Breast epithelium (tissue), 4 donors: ENCODE results near the gene ITGB1BP1. TPM values are rescaled to one million over a fixed set of nuclear protein-coding genes. Genes with fewer than 3 reads are reported as not detected.

ENCODE experiments used
- DNase-seq, 2 donors: peaks; one replicate each; pipeline ENCODE4 v3.0.0-alpha.2; 2019; ENCODE audit warnings: low spot score in 2 of 2
- H3K27ac ChIP-seq, 2 donors: fragments of 200-600 bp; sonication (generic) in 1 of 2; one replicate each; pipeline ENCODE4 v1.5.1; 2016 to 2019; ENCODE audit warnings: mild to moderate bottlenecking in 1 of 2
- H3K27me3 ChIP-seq, 2 donors: fragments of 200-600 bp; sonication (generic) in 1 of 2; one replicate each; pipeline versions ENCODE4 v1.5.1 to v1.6.0; 2017 to 2019; ENCODE audit warnings: control low read depth in 1 of 2, mild to moderate bottlenecking in 1 of 2
- H3K36me3 ChIP-seq: fragments of 200-600 bp; one replicate; pipeline ENCODE4 v1.5.1; 2019
- H3K4me1 ChIP-seq, 2 donors: fragments of 200-600 bp; sonication (generic); one replicate each; pipeline ENCODE4 v1.5.1; 2016 to 2019; ENCODE audit warnings: control low read depth in 1 of 2
- H3K4me3 ChIP-seq, 3 donors: fragments of 200-600 bp; sonication (generic); 1 replicate in 2 of 3; 2 replicates in 1 of 3; pipeline ENCODE4 v1.5.1; 2016 to 2019; ENCODE audit warnings: mild to moderate bottlenecking in 3 of 3, moderate library complexity in 2 of 3
- H3K9me3 ChIP-seq, 2 donors: fragments of 200-600 bp; sonication (generic) in 1 of 2; one replicate each; pipeline ENCODE4 v1.5.1; 2016 to 2019; ENCODE audit warnings: control low read depth in 1 of 2
- POLR2A ChIP-seq: fragments of 450-650 bp; IDR thresholded peaks from one replicate; pipeline ENCODE4 v1.6.1; 2016; ENCODE audit warnings: antibody characterized with exemption, mild to moderate bottlenecking, moderate library complexity
- POLR2AphosphoS5 ChIP-seq, 3 donors: sonication (generic); formaldehyde crosslinking; IDR thresholded peaks; one replicate each; pipeline ENCODE4 v1.6.1; 2017; ENCODE audit warnings: antibody characterized with exemption in 3 of 3
- intact Hi-C: fragments of 100-400 bp; cut with DNase I; formaldehyde crosslinking; loops from one replicate; pipeline ENCODE4 v1.15.1; 2023; ENCODE audit warnings: low total_unique reads
- total RNA-seq, 3 donors: library from RNA; depleted of rRNA; stranded (reverse); fragments of >200 nt; gene quantifications; one replicate each; pipeline ENCODE4 v1.1.0, GENCODE V29; 2016
- TF ChIP-seq, protein P1 (sequence below), 3 donors: fragments of 450-650 bp; IDR thresholded peaks; one replicate each; pipeline ENCODE4 v1.5.1; 2016 to 2017; ENCODE audit warnings: antibody characterized with exemption in 3 of 3, mild to moderate bottlenecking in 3 of 3, moderate library complexity in 3 of 3

Gene ITGB1BP1
- total RNA-seq, 3 donors from 2014 or later: 35.7 to 271 (median 63.3) TPM

DNA sequence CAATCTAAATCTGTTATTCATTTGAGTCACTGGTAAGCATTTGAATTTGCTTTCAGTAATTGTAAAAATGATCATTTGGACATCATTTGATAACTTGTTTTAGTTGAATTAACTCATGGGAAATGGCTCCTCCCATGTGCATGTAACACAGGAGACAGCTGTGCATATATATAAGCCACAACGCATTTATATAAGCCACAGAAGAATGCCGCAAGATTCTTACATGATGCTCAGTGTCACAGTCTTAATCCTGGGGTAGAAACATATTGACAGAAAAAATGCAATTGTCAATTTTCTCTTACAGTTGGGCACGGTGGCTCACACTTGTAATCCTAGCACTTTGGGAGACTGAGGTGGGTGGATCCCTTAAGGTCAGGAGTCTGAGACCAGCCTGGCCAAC lies 37.8 kb upstream of the ITGB1BP1 start:
- intact Hi-C loops: no loop called here
- H3K27me3 ChIP-seq: no peaks in the 10 kb centered on the region

DNA sequence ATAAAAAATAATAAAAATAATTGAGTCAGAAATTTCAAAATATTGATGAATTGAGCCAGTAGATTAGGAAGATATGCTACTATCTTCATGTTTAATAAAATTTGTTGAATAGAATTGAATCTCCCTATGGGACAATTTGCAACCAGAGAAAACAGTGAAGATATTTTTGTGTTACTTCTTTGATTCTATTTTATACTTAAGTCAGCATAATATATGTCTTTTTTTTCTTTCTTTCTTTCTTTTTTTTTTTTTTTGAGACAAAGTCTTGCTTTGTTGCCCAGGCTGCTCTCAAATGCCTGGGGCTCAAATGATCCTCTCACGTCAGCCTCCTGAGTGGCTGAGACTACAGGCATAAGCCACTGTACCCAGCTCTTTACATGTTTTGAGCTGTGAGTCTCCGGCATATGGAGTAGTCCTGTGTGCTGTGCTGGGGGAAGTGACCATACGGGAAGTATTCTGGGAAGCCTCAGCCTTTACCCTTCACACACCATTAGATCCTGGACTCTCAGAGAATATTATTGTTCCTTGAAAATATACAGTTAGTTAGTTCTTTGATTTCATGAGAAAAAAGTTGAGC lies 37.2 kb upstream of the ITGB1BP1 start:
- H3K4me3 ChIP-seq: no peak overlapping the region
- H3K36me3 ChIP-seq: peaks cover 3% of the 10 kb centered on the region
- no peaks in the 10 kb centered on the region for H3K4me1 ChIP-seq
- TF ChIP-seq POLR2A (no peak), POLR2AphosphoS5 (IDR thresholded peaks at IDR 0.05) (no peak)
- TF ChIP-seq, protein P1, sequence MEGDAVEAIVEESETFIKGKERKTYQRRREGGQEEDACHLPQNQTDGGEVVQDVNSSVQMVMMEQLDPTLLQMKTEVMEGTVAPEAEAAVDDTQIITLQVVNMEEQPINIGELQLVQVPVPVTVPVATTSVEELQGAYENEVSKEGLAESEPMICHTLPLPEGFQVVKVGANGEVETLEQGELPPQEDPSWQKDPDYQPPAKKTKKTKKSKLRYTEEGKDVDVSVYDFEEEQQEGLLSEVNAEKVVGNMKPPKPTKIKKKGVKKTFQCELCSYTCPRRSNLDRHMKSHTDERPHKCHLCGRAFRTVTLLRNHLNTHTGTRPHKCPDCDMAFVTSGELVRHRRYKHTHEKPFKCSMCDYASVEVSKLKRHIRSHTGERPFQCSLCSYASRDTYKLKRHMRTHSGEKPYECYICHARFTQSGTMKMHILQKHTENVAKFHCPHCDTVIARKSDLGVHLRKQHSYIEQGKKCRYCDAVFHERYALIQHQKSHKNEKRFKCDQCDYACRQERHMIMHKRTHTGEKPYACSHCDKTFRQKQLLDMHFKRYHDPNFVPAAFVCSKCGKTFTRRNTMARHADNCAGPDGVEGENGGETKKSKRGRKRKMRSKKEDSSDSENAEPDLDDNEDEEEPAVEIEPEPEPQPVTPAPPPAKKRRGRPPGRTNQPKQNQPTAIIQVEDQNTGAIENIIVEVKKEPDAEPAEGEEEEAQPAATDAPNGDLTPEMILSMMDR (IDR thresholded peaks at IDR 0.05): no peak
- no peaks in the 10 kb centered on the region for H3K27me3 ChIP-seq
- intact Hi-C loops: no loop called here
- H3K27ac ChIP-seq: no peak overlapping the region
- no peaks in the 10 kb centered on the region for H3K9me3 ChIP-seq
- DNase-seq: no peak

More for the DNA sequence above, 37.8 kb upstream of the ITGB1BP1 start:
- Histone ChIP-seq H3K27ac (no peak overlapping the region), H3K36me3 (peaks cover 3% of the 10 kb centered on the region), H3K9me3 (no peaks in the 10 kb centered on the region), H3K4me3 (no peak overlapping the region), H3K4me1 (no peaks in the 10 kb centered on the region)
- no peak for DNase-seq
- TF ChIP-seq POLR2AphosphoS5 (IDR thresholded peaks at IDR 0.05) (no peak), POLR2A (no peak)
- TF ChIP-seq, protein P1 (IDR thresholded peaks at IDR 0.05): no peak

DNA sequence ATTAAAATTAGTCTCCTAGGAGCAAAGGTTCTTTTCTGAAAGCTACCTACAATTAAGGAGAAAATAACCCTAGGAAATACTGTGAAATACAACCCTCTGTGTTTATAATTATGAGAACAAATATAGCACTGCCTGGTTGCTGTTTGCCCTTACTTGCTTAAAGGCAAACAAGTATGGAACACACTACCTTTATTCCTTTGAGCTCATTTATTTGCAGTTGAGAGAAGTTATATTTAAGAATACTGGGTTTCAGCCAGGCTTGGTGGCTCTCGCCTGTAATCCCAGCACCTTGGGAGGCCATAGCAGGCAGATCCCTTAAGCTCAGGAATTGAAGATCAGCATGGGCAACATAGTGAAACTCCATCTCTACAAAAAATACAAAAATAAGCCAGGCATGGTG lies 27.9 kb upstream of the ITGB1BP1 start:
- no peaks in the 10 kb centered on the region for H3K27me3 ChIP-seq
- TF ChIP-seq POLR2AphosphoS5 (IDR thresholded peaks at IDR 0.05): no peak
- TF ChIP-seq, protein P1 (IDR thresholded peaks at IDR 0.05): no peak
- no peak for TF ChIP-seq POLR2A

DNA sequence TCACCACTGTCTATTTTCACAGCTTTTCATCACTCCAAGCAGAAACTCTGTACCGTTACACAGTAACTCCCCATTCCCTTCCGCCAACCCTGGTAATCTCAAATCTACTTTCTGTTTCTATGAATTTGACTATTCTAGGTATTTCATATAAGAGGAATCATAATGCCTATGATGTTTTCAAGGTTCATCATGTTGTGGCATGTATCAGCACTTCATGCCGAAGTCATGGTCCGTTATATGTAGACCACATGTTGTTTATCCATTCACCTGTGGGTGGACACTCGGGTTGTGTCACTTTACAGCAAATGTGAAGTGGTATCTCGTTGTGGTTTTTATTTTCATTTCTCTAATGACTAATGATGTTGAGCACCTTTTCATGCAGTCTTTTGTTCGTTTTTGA lies 21.8 kb upstream of the ITGB1BP1 start:
- intact Hi-C loops: no loop called here
- H3K27ac ChIP-seq: no peak overlapping the region
- no peaks in the 10 kb centered on the region for H3K4me1 ChIP-seq
- no peak for DNase-seq
- no peaks in the 10 kb centered on the region for H3K27me3 ChIP-seq
- no peaks in the 10 kb centered on the region for H3K9me3 ChIP-seq
- TF ChIP-seq POLR2AphosphoS5 (IDR thresholded peaks at IDR 0.05) (no peak), POLR2A (no peak)
- TF ChIP-seq, protein P1 (IDR thresholded peaks at IDR 0.05): no peak
- peaks cover 10% of the 10 kb centered on the region for H3K36me3 ChIP-seq
- H3K4me3 ChIP-seq: no peak overlapping the region

More for the DNA sequence above, 27.9 kb upstream of the ITGB1BP1 start:
- no peak for DNase-seq
- H3K4me1 ChIP-seq: no peaks in the 10 kb centered on the region
- H3K4me3 ChIP-seq: no peak overlapping the region
- H3K9me3 ChIP-seq: no peaks in the 10 kb centered on the region
- intact Hi-C loops: no loop called here
- no peaks in the 10 kb centered on the region for H3K36me3 ChIP-seq
- no peak overlapping the region for H3K27ac ChIP-seq

DNA sequence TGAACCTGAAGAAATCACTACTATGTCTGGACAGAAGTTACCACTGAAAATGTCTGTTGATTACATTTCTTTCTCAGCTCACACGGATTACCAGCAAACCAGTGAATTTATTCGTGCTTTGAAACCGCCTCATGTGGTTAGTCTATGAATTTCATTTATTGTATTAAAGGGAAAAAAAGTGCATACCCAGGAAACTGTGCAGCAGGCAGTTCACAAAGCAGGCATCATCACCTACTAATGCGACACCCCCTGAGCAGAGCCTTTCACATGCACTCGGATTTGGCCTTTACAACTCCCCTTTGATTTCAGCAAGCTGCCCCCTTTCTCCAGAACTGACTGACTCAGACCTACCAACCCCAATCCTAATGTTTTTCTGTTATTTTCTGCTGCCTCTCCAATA lies 20.2 kb upstream of the ITGB1BP1 start:
- peaks cover 10% of the 10 kb centered on the region for H3K36me3 ChIP-seq
- no peaks in the 10 kb centered on the region for H3K27me3 ChIP-seq
- TF ChIP-seq, protein P1 (IDR thresholded peaks at IDR 0.05): no peak
- TF ChIP-seq POLR2A: no peak
- TF ChIP-seq POLR2AphosphoS5 (IDR thresholded peaks at IDR 0.05): no peak
- no peak for DNase-seq
- no peaks in the 10 kb centered on the region for H3K9me3 ChIP-seq
- intact Hi-C loops: no loop called here
- no peaks in the 10 kb centered on the region for H3K4me1 ChIP-seq
- H3K27ac ChIP-seq: no peak overlapping the region
- no peak overlapping the region for H3K4me3 ChIP-seq
